SK-N-SH (cell line): ENCODE measurements around the gene PITPNB. TPM values are rescaled to one million over a fixed set of nuclear protein-coding genes. Genes with fewer than 3 reads are reported as not detected.

ENCODE experiments used
- CTCF ChIA-PET: fragments of 300-600, 350-600 bp; formaldehyde crosslinking; extraction: SDS; loops from one replicate; lab custom pipeline; 2021; lab: Yijun Ruan, JAX
- POLR2A ChIA-PET: fragments of 350-600 bp; sonication (Branson Sonifier 250); formaldehyde crosslinking; extraction: SDS; loops from one replicate; lab custom pipeline; 2020; ENCODE audit warnings: antibody characterized with exemption, inconsistent platforms; lab: Yijun Ruan, JAX
- DNase-seq: peaks from one replicate; pipeline ENCODE4 v3.0.0; 2012
- H2AFZ ChIP-seq: fragments of 200-600 bp; sonication (generic); 2 replicates; pipeline ENCODE4 v1.8.1; 2016; ENCODE audit warnings: antibody characterized with exemption, mild to moderate bottlenecking, low read depth
- H3F3A ChIP-seq: fragments of 200-600 bp; sonication (generic); replicated peaks from 2 replicates; pipeline ENCODE3; 2016; ENCODE audit warnings: antibody characterized with exemption, mild to moderate bottlenecking; ENCODE audit not compliant: insufficient read depth
- H3K27ac ChIP-seq, 2 experiments: fragments of 200-500 bp in 1 of 2; fragments of 200-600 bp in 1 of 2; sonication (Bioruptor generic) in 1 of 2; sonication (generic), shearing (Covaris generic) in 1 of 2; 2 replicates each; pipeline versions ENCODE4 v1.5.1 to v1.6.1; 2014 to 2016; ENCODE audit warnings: low read depth in 2 of 2, inconsistent platforms in 1 of 2, low read length in 1 of 2, mild to moderate bottlenecking in 1 of 2, mixed read lengths in 1 of 2
- H3K27me3 ChIP-seq: fragments of 200-600 bp; sonication (generic), shearing (Covaris generic); 2 replicates; pipeline ENCODE4 v1.6.1; 2016; ENCODE audit warnings: mixed run types; ENCODE audit not compliant: insufficient read depth
- H3K36me3 ChIP-seq, 2 experiments: fragments of 200-500 bp in 1 of 2; fragments of 200-600 bp in 1 of 2; sonication (Bioruptor generic) in 1 of 2; sonication (generic) in 1 of 2; replicated peaks in 1 of 2; 2 replicates each; pipeline versions ENCODE3 to v1.5.1; 2014 to 2016; ENCODE audit warnings: low read length in 1 of 2, mild to moderate bottlenecking in 1 of 2; ENCODE audit not compliant: insufficient read depth in 2 of 2, control insufficient read depth in 1 of 2
- H3K4me1 ChIP-seq, 2 experiments: fragments of 200-500 bp in 1 of 2; fragments of 200-600 bp in 1 of 2; sonication (Bioruptor generic) in 1 of 2; sonication (generic), shearing (Covaris generic) in 1 of 2; 2 replicates each; pipeline versions ENCODE4 v1.5.1 to v1.6.1; 2014 to 2016; ENCODE audit warnings: low read depth in 1 of 2, low read length in 1 of 2, mixed run types in 1 of 2; ENCODE audit not compliant: insufficient read depth in 2 of 2, control insufficient read depth in 1 of 2
- H3K4me2 ChIP-seq: fragments of 200-600 bp; sonication (generic), shearing (Covaris generic); 2 replicates; pipeline ENCODE4 v1.6.1; 2017; ENCODE audit warnings: mixed run types
- H3K4me3 ChIP-seq, 2 experiments: fragments of 200-500 bp in 1 of 2; fragments of 200-600 bp in 1 of 2; sonication (Bioruptor generic) in 1 of 2; sonication (generic), shearing (Covaris generic) in 1 of 2; 2 replicates each; pipeline versions ENCODE4 v1.5.1 to v1.8.1; 2014 to 2016; ENCODE audit warnings: low read depth in 2 of 2, inconsistent platforms in 1 of 2, low read length in 1 of 2, mild to moderate bottlenecking in 1 of 2, mixed read lengths in 1 of 2, moderate library complexity in 1 of 2
- H3K79me2 ChIP-seq: fragments of 200-600 bp; sonication (generic); 2 replicates; pipeline ENCODE4 v1.8.1; 2017; ENCODE audit warnings: mild to moderate bottlenecking; ENCODE audit not compliant: insufficient read depth
- H3K9ac ChIP-seq: fragments of 200-600 bp; sonication (generic); 2 replicates; pipeline ENCODE4 v1.6.1; 2017; ENCODE audit warnings: mixed run types
- H3K9me2 ChIP-seq: fragments of 200-600 bp; sonication (generic); 2 replicates; pipeline ENCODE4 v1.6.1; 2017; ENCODE audit warnings: mixed run types
- H3K9me3 ChIP-seq: fragments of 200-600 bp; sonication (generic); 2 replicates; pipeline ENCODE4 v1.6.1; 2017; ENCODE audit warnings: mixed run types, mild to moderate bottlenecking, moderate library complexity
- H4K20me1 ChIP-seq: fragments of 200-600 bp; sonication (generic); 2 replicates; pipeline ENCODE4 v1.6.1; 2017; ENCODE audit warnings: mild to moderate bottlenecking, mixed run types; ENCODE audit not compliant: insufficient read depth
- CHD2 ChIP-seq: fragments of 150-350 bp; IDR thresholded peaks from 2 replicates; pipeline ENCODE4 v1.6.1; 2018; ENCODE audit warnings: low read length; ENCODE audit not compliant: partially characterized antibody
- CTCF ChIP-seq: fragments of 200-600 bp; sonication (generic); IDR thresholded peaks from 2 replicates; pipeline ENCODE4 v1.6.1; 2017; ENCODE audit warnings: antibody characterized with exemption, mild to moderate bottlenecking, moderate library complexity
- ELF1 ChIP-seq: IDR thresholded peaks from 2 replicates; pipeline ENCODE4 v1.4.0; 2012
- EP300 ChIP-seq, 2 experiments: IDR thresholded peaks; 2 replicates each; pipeline versions ENCODE4 v1.4.0 to v1.6.1; 2012; ENCODE audit warnings: borderline replicate concordance in 1 of 2, low read depth in 1 of 2, low read length in 1 of 2
- FOSL2 ChIP-seq: IDR thresholded peaks from 2 replicates; pipeline ENCODE4 v1.4.0; 2012; ENCODE audit warnings: low read depth, mild to moderate bottlenecking, moderate library complexity, borderline replicate concordance
- FOXJ3 ChIP-seq: sonication (generic); formaldehyde crosslinking; IDR thresholded peaks from 2 replicates; pipeline ENCODE4 v1.5.1; 2020; ENCODE audit warnings: mild to moderate bottlenecking, missing genetic modification reagents
- FOXM1 ChIP-seq: IDR thresholded peaks from 2 replicates; pipeline ENCODE4 v1.4.0; 2012; ENCODE audit warnings: low read depth, mild to moderate bottlenecking
- MAX ChIP-seq: IDR thresholded peaks from 2 replicates; pipeline ENCODE4 v1.4.0; 2012; ENCODE audit warnings: low read depth
- PBX3 ChIP-seq: IDR thresholded peaks from 2 replicates; pipeline ENCODE4; 2012
- RAD21 ChIP-seq: IDR thresholded peaks from 2 replicates; pipeline ENCODE4 v1.6.1; 2012; ENCODE audit warnings: mild to moderate bottlenecking, low read length
- RCOR1 ChIP-seq: fragments of 150-350 bp; IDR thresholded peaks from 2 replicates; pipeline ENCODE4 v1.6.1; 2017; ENCODE audit warnings: antibody characterized with exemption, low read length
- SIN3A ChIP-seq: IDR thresholded peaks from 2 replicates; pipeline ENCODE4 v1.6.1; 2012; ENCODE audit warnings: low read depth, mild to moderate bottlenecking, low read length, moderate library complexity, borderline replicate concordance
- USF1 ChIP-seq: IDR thresholded peaks from 2 replicates; pipeline ENCODE4 v1.4.0; 2012; ENCODE audit warnings: low read depth, borderline replicate concordance
- YY1 ChIP-seq: IDR thresholded peaks from 2 replicates; pipeline ENCODE4 v1.4.0; 2012; ENCODE audit warnings: low read depth, mild to moderate bottlenecking
- WGBS: methylation state at CpG from one replicate; pipeline ENCODE4 v1.1.6; 2017; ENCODE audit warnings: low lambda C conversion rate; 5-methylcytosine and 5-hydroxymethylcytosine counted together
- polyA plus RNA-seq, 3 experiments: library from polyadenylated mRNA; depleted of rRNA; stranded (reverse); fragments of >200 nt; gene quantifications; 2 replicates each; pipeline ENCODE4 v1.2.3, GENCODE V29; 2012

Gene PITPNB
- polyA plus RNA-seq, 1 of the 3 experiments (the other 2 are of a cell fraction): 32.3 TPM

DNA sequence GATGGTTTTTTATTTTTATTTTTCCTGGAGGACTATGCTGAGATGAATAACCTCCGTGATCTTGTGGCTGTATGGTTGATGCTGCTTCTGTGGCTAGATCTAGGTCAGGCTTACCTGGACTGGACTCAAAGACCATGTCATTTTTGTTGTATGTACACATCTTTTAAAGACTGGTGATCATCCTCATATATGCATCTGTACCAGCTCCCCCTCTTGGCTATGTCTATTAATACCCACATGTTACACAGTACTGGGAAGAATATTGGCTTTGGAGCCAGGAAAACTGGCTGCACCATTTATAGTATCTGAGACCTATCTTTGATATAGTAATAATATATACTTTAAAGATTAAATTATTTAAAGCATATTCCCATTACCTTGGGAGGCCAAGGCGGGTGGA lies 18.4 kb upstream of the PITPNB start:
- H3K4me1 ChIP-seq: no peaks in the 10 kb centered on the region
- H3K36me3 ChIP-seq: peaks cover 0 to 3% of the 10 kb centered on the region in 2 experiments
- H3F3A ChIP-seq: no peaks in the 10 kb centered on the region
- H3K27ac ChIP-seq: no peak overlapping the region
- no peak overlapping the region for H3K4me2 ChIP-seq
- H3K9ac ChIP-seq: no peak overlapping the region
- WGBS: 100% methylated on average over 2 of the region's 2 CpGs
- no peaks in the 10 kb centered on the region for H4K20me1 ChIP-seq
- no peaks in the 10 kb centered on the region for H3K27me3 ChIP-seq
- POLR2A ChIA-PET: no interaction called here
- no peaks in the 10 kb centered on the region for H3K79me2 ChIP-seq
- H3K9me3 ChIP-seq: no peaks in the 10 kb centered on the region
- DNase-seq: peak; percentile 36
- H2AFZ ChIP-seq: no peak overlapping the region
- TF ChIP-seq RAD21: peak; percentile 33; the same call in 1 of the 2 replicates
- TF ChIP-seq FOSL2: no peak
- TF ChIP-seq FOXM1: no peak
- no peak for TF ChIP-seq YY1
- TF ChIP-seq EP300 (IDR thresholded peaks at IDR 0.05; ENCODE audit: borderline replicate concordance in 1 of 2, low read depth in 1 of 2, low read length in 1 of 2): no peak
- TF ChIP-seq, all 33 proteins: peak for 1
- Histone ChIP-seq H3K9me2 (no peaks in the 10 kb centered on the region), H3K4me3 (no peak overlapping the region)
- CTCF ChIA-PET: interaction anchor here (0.7 to 3.0 kb wide), 8 partner anchors 8 to 185 kb away, joined by 3 to 17 read pairs (median 4); partner anchors contain the start of gene PITPNB

DNA sequence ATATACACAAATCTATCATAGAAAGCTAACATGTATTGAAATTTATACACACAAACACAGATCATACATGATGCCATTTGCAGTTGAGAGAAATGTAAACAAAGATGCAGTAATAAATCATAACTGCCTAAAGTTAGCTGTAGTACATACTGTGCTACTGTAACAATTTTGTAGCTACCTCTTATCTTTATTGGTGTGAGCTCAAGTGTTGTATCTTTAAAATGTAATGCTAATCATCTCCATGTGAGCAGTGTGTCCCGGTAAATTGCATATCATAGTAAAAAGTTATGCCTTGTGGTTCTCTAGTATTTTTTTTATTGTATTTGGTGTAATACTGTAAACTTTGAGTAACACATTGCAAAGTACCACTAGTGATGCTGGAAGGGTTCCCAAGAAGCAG lies 16.8 kb upstream of the PITPNB start:
- H3F3A ChIP-seq: no peaks in the 10 kb centered on the region
- H3K36me3 ChIP-seq: no peaks in the 10 kb centered on the region
- TF ChIP-seq USF1: no peak
- no peak for TF ChIP-seq PBX3
- TF ChIP-seq ELF1: no peak
- no peak for TF ChIP-seq SIN3A
- TF ChIP-seq CTCF: no peak
- TF ChIP-seq FOXJ3 (CRISPR knock-in tag): no peak
- TF ChIP-seq CHD2: no peak
- TF ChIP-seq RAD21: no peak
- TF ChIP-seq MAX: no peak
- no peak for TF ChIP-seq FOSL2
- no peak for TF ChIP-seq RCOR1
- 0 out of 2 replicates have a peak, but pooled peaks cover 5% of the 10 kb centered on the region for H3K79me2 ChIP-seq
- H3K27ac ChIP-seq: no peak overlapping the region
- H3K9me2 ChIP-seq: no peaks in the 10 kb centered on the region
- H4K20me1 ChIP-seq: no peaks in the 10 kb centered on the region
- H3K27me3 ChIP-seq: no peaks in the 10 kb centered on the region
- H3K4me2 ChIP-seq: no peak overlapping the region
- H3K4me1 ChIP-seq: no peaks in the 10 kb centered on the region
- no peak for DNase-seq
- ChIA-PET POLR2A (no interaction called here), CTCF (interaction anchor here (0.9 to 3.0 kb wide), 5 partner anchors 9 to 73 kb away, joined by 3 to 17 read pairs (median 5); no protein-coding TSS in a partner anchor)
- H3K4me3 ChIP-seq: no peak overlapping the region
- H3K9me3 ChIP-seq: no peaks in the 10 kb centered on the region
- H2AFZ ChIP-seq: no peak overlapping the region
- no peak overlapping the region for H3K9ac ChIP-seq
- 92% methylated on average over 1 of the region's 1 CpG for WGBS
